GM12864 (cell line): Measurements from ENCODE around the gene HLCS.

ENCODE experiments used
- DNase-seq: peaks from one replicate; pipeline ENCODE4 v3.0.0-alpha.2; 2011; ENCODE audit warnings: low read depth
- H3K4me3 ChIP-seq: 2 replicates; pipeline ENCODE4 v1.5.1; 2011; ENCODE audit warnings: mild to moderate bottlenecking, low read depth, low read length, control low read depth
- TF ChIP-seq, protein P1 (sequence below): IDR thresholded peaks from 2 replicates; pipeline ENCODE4 v1.5.1; 2011; ENCODE audit warnings: low read depth, mild to moderate bottlenecking, moderate library complexity, low read length, control low read depth, inconsistent platforms; ENCODE audit errors: missing control alignments

HLCS gene

GRCh38 chr21:36773117-36773516 lies 193.4 kb downstream of the HLCS start:
- TF ChIP-seq, protein P1, sequence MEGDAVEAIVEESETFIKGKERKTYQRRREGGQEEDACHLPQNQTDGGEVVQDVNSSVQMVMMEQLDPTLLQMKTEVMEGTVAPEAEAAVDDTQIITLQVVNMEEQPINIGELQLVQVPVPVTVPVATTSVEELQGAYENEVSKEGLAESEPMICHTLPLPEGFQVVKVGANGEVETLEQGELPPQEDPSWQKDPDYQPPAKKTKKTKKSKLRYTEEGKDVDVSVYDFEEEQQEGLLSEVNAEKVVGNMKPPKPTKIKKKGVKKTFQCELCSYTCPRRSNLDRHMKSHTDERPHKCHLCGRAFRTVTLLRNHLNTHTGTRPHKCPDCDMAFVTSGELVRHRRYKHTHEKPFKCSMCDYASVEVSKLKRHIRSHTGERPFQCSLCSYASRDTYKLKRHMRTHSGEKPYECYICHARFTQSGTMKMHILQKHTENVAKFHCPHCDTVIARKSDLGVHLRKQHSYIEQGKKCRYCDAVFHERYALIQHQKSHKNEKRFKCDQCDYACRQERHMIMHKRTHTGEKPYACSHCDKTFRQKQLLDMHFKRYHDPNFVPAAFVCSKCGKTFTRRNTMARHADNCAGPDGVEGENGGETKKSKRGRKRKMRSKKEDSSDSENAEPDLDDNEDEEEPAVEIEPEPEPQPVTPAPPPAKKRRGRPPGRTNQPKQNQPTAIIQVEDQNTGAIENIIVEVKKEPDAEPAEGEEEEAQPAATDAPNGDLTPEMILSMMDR: no peak
- no peak for DNase-seq
- no peak overlapping the region for H3K4me3 ChIP-seq

DNA sequence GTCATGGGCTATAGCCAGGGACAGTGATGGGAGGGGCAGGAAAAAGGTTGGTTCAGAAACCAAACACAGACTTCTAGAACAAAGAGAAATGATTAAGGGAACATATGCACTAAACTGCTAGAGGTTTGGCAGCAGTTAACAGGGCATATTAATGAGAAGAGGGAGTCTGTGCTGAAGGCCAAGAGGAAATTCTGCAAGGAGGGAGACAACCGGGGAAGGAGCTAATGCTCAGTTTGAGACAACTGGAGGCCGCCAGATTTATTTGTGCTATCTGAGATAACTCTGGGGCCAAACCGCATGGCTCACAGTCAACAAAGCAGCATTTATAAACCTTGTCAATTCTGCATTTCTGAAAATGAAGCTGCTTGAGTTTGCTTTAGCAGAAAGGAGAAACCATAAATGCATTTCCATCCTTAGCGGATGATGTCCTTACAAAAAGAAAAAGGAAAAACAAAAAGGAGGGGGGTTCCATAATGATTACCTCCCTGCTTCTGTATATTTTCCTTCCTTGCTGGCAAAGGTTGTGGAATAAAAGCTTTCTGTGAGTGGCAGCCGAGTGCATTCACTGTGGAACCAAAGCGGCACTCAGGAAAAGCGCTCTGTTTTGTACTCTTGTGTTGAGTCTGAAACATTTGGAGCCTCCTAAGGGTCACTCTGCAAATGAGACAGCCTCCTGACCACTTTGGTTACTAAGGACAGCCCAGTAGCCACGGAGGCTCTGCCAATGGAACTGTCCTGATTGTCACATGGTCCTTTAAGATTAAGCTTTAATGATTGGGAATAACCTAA lies 197.2 kb downstream of the HLCS start:
- H3K4me3 ChIP-seq: no peak overlapping the region
- TF ChIP-seq, protein P1: no peak
- no peak for DNase-seq

DNA sequence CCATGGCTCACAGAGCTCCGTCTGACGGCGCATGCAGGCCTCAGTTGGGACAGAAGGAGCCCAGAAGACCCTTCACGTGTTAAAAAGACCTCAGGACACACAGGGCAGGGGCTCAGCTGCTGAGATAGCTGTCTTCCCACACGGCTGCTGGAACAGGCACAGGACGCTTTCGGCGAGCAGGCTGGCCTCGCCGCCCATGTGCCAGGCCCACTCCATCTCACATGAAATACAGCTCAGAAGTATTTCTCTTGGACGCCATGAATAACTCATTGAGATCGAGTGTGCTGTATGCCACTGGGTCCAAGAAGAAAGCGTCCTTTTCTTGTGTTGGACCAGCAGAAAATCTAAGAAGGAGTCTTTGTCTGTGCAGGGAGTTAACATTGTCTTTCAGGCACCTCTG lies 198.0 kb downstream of the HLCS start:
- DNase-seq: no peak
- TF ChIP-seq, protein P1: no peak

DNA sequence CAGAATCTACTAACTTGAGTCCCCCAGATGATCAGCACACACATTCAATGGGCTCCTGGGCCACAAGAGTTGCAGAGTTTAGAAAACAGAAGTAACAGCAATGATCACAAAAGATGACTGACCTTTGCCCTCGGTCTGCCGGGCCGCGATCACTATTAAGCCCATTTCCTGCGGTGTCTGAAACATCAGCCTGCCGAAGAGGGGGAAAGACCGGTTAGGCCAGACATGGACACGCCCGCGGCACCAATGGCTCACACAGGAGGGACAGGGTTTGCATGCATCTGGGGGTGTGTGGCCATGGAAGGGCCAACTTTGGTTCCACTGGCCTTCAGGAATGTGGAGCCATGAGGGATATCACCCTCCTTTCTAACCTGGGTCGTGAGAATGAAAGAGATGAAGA lies 199.4 kb downstream of the HLCS start:
- TF ChIP-seq, protein P1: no peak
- no peak for DNase-seq

More for the DNA sequence above, 198.0 kb downstream of the HLCS start:
- no peak overlapping the region for H3K4me3 ChIP-seq

GRCh38 chr21:36766511-36766910 lies 200.0 kb downstream of the HLCS start:
- no peak for DNase-seq
- H3K4me3 ChIP-seq: no peak overlapping the region
- TF ChIP-seq, protein P1: no peak

More for the DNA sequence above, 199.4 kb downstream of the HLCS start:
- H3K4me3 ChIP-seq: no peak overlapping the region

- TF ChIP-seq, protein P1: no peak
- DNase-seq: no peak
- no peak overlapping the region for H3K4me3 ChIP-seq
Observed at GRCh38 chr21:36765229-36765628, 201.2 kb downstream of the HLCS start.

DNA sequence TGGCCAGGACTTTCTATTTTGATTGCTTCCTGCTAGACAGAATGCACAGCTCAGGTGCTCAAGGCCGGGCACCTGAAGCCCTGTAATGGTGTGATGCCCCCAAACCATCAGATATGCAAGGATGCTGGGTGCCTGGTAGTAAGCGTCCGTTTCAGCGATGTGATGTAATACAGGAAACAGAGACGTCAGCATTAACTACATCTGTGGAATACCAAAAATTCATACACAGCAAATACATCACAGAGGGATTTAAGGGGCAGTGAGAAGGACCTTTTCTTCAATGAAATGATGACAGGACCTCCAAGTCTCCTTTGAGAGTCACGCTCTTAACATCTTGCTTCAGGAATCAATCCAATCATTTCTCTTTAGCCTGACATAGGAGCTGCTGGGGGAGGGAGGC lies 203.2 kb downstream of the HLCS start:
- H3K4me3 ChIP-seq: no peak overlapping the region
- TF ChIP-seq, protein P1: no peak
- DNase-seq: no peak
